HEK293 (cell line): ENCODE data around the gene PMF1.

ENCODE experiments used
- MYNN ChIP-seq: fragments of 450-650 bp; formaldehyde crosslinking; IDR thresholded peaks from 2 replicates; pipeline ENCODE4 v1.5.1; 2016; ENCODE audit warnings: missing biosample characterization, missing genetic modification characterization, borderline replicate concordance
- PRDM1 ChIP-seq: fragments of 450-650 bp; formaldehyde crosslinking; IDR thresholded peaks from 2 replicates; pipeline ENCODE4; 2016; ENCODE audit warnings: missing biosample characterization, missing genetic modification characterization
- SCRT1 ChIP-seq: fragments of 450-650 bp; formaldehyde crosslinking; IDR thresholded peaks from 2 replicates; pipeline ENCODE4 v1.5.1; 2016; ENCODE audit warnings: missing biosample characterization, missing genetic modification characterization, borderline replicate concordance
- ZBTB20 ChIP-seq: fragments of 450-650 bp; formaldehyde crosslinking; IDR thresholded peaks from 2 replicates; pipeline ENCODE4 v1.5.1; 2016; ENCODE audit warnings: missing biosample characterization, missing genetic modification characterization
- ZNF169 ChIP-seq: fragments of 450-650 bp; formaldehyde crosslinking; IDR thresholded peaks from 2 replicates; pipeline ENCODE4 v1.5.1; 2016; ENCODE audit warnings: missing biosample characterization, missing genetic modification characterization
- ZNF274 ChIP-seq, 2 experiments: fragments of 200-500 bp in 1 of 2; fragments of 450-650 bp in 1 of 2; sonication (Bioruptor generic) in 1 of 2; formaldehyde crosslinking in 1 of 2; IDR thresholded peaks; 2 replicates each; pipeline versions ENCODE4 v1.5.1 to v1.6.1; 2014 to 2016; ENCODE audit warnings: borderline replicate concordance in 1 of 2, inconsistent platforms in 1 of 2, low read length in 1 of 2, missing biosample characterization in 1 of 2, missing genetic modification characterization in 1 of 2
- ZNF433 ChIP-seq: fragments of 450-650 bp; formaldehyde crosslinking; IDR thresholded peaks from 2 replicates; pipeline ENCODE4 v1.5.1; 2016; ENCODE audit warnings: missing biosample characterization, missing genetic modification characterization, low read depth
- ZNF768 ChIP-seq: fragments of 450-650 bp; formaldehyde crosslinking; IDR thresholded peaks from 2 replicates; pipeline ENCODE4 v1.5.1; 2018; ENCODE audit warnings: missing biosample characterization, mild to moderate bottlenecking, missing genetic modification characterization
- TF ChIP-seq, protein P1 (sequence below): fragments of 450-650 bp; formaldehyde crosslinking; IDR thresholded peaks from 2 replicates; pipeline ENCODE4 v1.5.1; 2016; ENCODE audit warnings: missing biosample characterization, missing genetic modification characterization
- TF ChIP-seq, protein P2 (sequence below): sonication (generic); formaldehyde crosslinking; IDR thresholded peaks from 2 replicates; pipeline ENCODE4 v1.8.1; 2022; ENCODE audit warnings: mild to moderate bottlenecking, moderate library complexity, missing genetic modification reagents
- TF ChIP-seq, protein P3 (sequence below): fragments of 450-650 bp; formaldehyde crosslinking; IDR thresholded peaks from 2 replicates; pipeline ENCODE4 v1.5.1; 2016; ENCODE audit warnings: missing biosample characterization, missing genetic modification characterization, borderline replicate concordance
- TF ChIP-seq, protein P4 (sequence below): fragments of 450-650 bp; formaldehyde crosslinking; IDR thresholded peaks from 2 replicates; pipeline ENCODE4 v1.5.1; 2016; ENCODE audit warnings: missing biosample characterization, missing genetic modification characterization, low read depth

DNA sequence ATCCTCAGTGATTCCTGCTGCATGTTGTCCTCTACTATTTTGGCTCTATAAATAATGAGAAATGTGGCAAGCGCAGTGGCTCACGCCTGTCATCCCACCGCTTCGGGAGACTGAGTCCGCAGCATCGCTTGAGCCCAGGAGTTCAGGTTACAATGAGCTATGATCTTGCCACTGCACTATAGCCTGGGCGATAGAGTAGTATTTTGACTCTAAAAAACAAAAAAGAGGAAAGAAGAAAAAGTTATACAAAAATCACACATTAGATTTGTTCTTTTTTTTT, 19.7 kb upstream of the PMF1 start:
- TF ChIP-seq, protein P1, sequence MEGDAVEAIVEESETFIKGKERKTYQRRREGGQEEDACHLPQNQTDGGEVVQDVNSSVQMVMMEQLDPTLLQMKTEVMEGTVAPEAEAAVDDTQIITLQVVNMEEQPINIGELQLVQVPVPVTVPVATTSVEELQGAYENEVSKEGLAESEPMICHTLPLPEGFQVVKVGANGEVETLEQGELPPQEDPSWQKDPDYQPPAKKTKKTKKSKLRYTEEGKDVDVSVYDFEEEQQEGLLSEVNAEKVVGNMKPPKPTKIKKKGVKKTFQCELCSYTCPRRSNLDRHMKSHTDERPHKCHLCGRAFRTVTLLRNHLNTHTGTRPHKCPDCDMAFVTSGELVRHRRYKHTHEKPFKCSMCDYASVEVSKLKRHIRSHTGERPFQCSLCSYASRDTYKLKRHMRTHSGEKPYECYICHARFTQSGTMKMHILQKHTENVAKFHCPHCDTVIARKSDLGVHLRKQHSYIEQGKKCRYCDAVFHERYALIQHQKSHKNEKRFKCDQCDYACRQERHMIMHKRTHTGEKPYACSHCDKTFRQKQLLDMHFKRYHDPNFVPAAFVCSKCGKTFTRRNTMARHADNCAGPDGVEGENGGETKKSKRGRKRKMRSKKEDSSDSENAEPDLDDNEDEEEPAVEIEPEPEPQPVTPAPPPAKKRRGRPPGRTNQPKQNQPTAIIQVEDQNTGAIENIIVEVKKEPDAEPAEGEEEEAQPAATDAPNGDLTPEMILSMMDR (tag by site-specific recombination): no peak
- TF ChIP-seq ZNF169 (tag by site-specific recombination) (no peak), ZNF768 (no peak), PRDM1 (no peak), ZNF433 (no peak), MYNN (no peak), ZBTB20 (tag by site-specific recombination) (no peak), ZNF274 (IDR thresholded peaks at IDR 0.05; ENCODE audit: low read length) (no peak), ZNF274 (tag by site-specific recombination; IDR thresholded peaks at IDR 0.05; ENCODE audit: borderline replicate concordance) (no peak), SCRT1 (tag by site-specific recombination) (no peak)
- TF ChIP-seq, protein P2, sequence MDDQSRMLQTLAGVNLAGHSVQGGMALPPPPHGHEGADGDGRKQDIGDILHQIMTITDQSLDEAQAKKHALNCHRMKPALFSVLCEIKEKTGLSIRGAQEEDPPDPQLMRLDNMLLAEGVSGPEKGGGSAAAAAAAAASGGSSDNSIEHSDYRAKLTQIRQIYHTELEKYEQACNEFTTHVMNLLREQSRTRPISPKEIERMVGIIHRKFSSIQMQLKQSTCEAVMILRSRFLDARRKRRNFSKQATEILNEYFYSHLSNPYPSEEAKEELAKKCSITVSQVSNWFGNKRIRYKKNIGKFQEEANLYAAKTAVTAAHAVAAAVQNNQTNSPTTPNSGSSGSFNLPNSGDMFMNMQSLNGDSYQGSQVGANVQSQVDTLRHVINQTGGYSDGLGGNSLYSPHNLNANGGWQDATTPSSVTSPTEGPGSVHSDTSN (CRISPR knock-in tag): no peak
- TF ChIP-seq, protein P3, sequence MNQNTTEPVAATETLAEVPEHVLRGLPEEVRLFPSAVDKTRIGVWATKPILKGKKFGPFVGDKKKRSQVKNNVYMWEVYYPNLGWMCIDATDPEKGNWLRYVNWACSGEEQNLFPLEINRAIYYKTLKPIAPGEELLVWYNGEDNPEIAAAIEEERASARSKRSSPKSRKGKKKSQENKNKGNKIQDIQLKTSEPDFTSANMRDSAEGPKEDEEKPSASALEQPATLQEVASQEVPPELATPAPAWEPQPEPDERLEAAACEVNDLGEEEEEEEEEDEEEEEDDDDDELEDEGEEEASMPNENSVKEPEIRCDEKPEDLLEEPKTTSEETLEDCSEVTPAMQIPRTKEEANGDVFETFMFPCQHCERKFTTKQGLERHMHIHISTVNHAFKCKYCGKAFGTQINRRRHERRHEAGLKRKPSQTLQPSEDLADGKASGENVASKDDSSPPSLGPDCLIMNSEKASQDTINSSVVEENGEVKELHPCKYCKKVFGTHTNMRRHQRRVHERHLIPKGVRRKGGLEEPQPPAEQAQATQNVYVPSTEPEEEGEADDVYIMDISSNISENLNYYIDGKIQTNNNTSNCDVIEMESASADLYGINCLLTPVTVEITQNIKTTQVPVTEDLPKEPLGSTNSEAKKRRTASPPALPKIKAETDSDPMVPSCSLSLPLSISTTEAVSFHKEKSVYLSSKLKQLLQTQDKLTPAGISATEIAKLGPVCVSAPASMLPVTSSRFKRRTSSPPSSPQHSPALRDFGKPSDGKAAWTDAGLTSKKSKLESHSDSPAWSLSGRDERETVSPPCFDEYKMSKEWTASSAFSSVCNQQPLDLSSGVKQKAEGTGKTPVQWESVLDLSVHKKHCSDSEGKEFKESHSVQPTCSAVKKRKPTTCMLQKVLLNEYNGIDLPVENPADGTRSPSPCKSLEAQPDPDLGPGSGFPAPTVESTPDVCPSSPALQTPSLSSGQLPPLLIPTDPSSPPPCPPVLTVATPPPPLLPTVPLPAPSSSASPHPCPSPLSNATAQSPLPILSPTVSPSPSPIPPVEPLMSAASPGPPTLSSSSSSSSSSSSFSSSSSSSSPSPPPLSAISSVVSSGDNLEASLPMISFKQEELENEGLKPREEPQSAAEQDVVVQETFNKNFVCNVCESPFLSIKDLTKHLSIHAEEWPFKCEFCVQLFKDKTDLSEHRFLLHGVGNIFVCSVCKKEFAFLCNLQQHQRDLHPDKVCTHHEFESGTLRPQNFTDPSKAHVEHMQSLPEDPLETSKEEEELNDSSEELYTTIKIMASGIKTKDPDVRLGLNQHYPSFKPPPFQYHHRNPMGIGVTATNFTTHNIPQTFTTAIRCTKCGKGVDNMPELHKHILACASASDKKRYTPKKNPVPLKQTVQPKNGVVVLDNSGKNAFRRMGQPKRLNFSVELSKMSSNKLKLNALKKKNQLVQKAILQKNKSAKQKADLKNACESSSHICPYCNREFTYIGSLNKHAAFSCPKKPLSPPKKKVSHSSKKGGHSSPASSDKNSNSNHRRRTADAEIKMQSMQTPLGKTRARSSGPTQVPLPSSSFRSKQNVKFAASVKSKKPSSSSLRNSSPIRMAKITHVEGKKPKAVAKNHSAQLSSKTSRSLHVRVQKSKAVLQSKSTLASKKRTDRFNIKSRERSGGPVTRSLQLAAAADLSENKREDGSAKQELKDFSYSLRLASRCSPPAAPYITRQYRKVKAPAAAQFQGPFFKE: no peak
- TF ChIP-seq, protein P4, sequence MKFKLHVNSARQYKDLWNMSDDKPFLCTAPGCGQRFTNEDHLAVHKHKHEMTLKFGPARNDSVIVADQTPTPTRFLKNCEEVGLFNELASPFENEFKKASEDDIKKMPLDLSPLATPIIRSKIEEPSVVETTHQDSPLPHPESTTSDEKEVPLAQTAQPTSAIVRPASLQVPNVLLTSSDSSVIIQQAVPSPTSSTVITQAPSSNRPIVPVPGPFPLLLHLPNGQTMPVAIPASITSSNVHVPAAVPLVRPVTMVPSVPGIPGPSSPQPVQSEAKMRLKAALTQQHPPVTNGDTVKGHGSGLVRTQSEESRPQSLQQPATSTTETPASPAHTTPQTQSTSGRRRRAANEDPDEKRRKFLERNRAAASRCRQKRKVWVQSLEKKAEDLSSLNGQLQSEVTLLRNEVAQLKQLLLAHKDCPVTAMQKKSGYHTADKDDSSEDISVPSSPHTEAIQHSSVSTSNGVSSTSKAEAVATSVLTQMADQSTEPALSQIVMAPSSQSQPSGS: no peak
